ENCODE measurements around the gene ASIC1.
A peak's percentile ranks its signal among the peaks of the same experiment; 100 is the strongest.

- TF ChIP-seq, protein P1, sequence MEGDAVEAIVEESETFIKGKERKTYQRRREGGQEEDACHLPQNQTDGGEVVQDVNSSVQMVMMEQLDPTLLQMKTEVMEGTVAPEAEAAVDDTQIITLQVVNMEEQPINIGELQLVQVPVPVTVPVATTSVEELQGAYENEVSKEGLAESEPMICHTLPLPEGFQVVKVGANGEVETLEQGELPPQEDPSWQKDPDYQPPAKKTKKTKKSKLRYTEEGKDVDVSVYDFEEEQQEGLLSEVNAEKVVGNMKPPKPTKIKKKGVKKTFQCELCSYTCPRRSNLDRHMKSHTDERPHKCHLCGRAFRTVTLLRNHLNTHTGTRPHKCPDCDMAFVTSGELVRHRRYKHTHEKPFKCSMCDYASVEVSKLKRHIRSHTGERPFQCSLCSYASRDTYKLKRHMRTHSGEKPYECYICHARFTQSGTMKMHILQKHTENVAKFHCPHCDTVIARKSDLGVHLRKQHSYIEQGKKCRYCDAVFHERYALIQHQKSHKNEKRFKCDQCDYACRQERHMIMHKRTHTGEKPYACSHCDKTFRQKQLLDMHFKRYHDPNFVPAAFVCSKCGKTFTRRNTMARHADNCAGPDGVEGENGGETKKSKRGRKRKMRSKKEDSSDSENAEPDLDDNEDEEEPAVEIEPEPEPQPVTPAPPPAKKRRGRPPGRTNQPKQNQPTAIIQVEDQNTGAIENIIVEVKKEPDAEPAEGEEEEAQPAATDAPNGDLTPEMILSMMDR (IDR thresholded peaks at IDR 0.05): peak; percentile 59 to 82
- no peak for TF ChIP-seq POLR2A (IDR thresholded peaks at IDR 0.05)
Observed at GRCh38 chr12:50088577-50089335, 31.4 kb downstream of the ASIC1 start.
